HG03103 (cell line): ENCODE results near the gene CYP26A1.

Source experiments
- ATAC-seq: cut with Tn5 transposase; IDR thresholded peaks from one replicate; pipeline ENCODE4 v1.9.1; 2021; ENCODE audit warnings: low read depth; ENCODE audit not compliant: unreplicated experiment

CYP26A1 gene

GRCh38 chr10:93073539-93074146 is at the start of gene CYP26A1:
TSS of gene CYP26A1 (plus strand) at chr10:93073893. CDS start at chr10:93073935, 42 bp downstream.
- ATAC-seq: no peak

GRCh38 chr10:93026072-93026471 is 47.6 kb upstream of the CYP26A1 start:
- ATAC-seq: no peak

- ATAC-seq: no peak
These were observed 46.2 kb upstream of the CYP26A1 start for GRCh38 chr10:93027508-93027907.

GRCh38 chr10:93028883-93029282 is 44.8 kb upstream of the CYP26A1 start:
- ATAC-seq: no peak

GRCh38 chr10:93030409-93030808 is 43.3 kb upstream of the CYP26A1 start:
- ATAC-seq: no peak

GRCh38 chr10:93032105-93032808 is 41.4 kb upstream of the CYP26A1 start:
- no peak for ATAC-seq

GRCh38 chr10:93032809-93033137 is 40.9 kb upstream of the CYP26A1 start:
- no peak for ATAC-seq

GRCh38 chr10:93034426-93034825 is 39.3 kb upstream of the CYP26A1 start:
- no peak for ATAC-seq

- ATAC-seq: no peak
These were observed 34.6 kb upstream of the CYP26A1 start for GRCh38 chr10:93039110-93039509.

GRCh38 chr10:93039721-93040120 is 34.0 kb upstream of the CYP26A1 start:
- ATAC-seq: no peak

- no peak for ATAC-seq
These were observed 19.2 kb upstream of the CYP26A1 start for GRCh38 chr10:93054486-93054885.

GRCh38 chr10:93058139-93058538 is 15.6 kb upstream of the CYP26A1 start:
- no peak for ATAC-seq

GRCh38 chr10:93059975-93060886 is 13.5 kb upstream of the CYP26A1 start, which contains the start of gene CYP26C1:
TSS of gene CYP26C1 (plus strand) at chr10:93060798. CDS start at chr10:93061264, 466 bp downstream.
- no peak for ATAC-seq

GRCh38 chr10:93060887-93061593 is 12.7 kb upstream of the CYP26A1 start:
- no peak for ATAC-seq

- ATAC-seq: no peak
These were observed 11.8 kb upstream of the CYP26A1 start for GRCh38 chr10:93061594-93062513.

- no peak for ATAC-seq
These were observed 11.1 kb upstream of the CYP26A1 start for GRCh38 chr10:93062514-93063143.

GRCh38 chr10:93063144-93063976 is 10.3 kb upstream of the CYP26A1 start:
- no peak for ATAC-seq

- no peak for ATAC-seq
These were observed 9.6 kb upstream of the CYP26A1 start for GRCh38 chr10:93063977-93064660.
